ENCODE measurements around the gene DCC.

Gene DCC

DNA sequence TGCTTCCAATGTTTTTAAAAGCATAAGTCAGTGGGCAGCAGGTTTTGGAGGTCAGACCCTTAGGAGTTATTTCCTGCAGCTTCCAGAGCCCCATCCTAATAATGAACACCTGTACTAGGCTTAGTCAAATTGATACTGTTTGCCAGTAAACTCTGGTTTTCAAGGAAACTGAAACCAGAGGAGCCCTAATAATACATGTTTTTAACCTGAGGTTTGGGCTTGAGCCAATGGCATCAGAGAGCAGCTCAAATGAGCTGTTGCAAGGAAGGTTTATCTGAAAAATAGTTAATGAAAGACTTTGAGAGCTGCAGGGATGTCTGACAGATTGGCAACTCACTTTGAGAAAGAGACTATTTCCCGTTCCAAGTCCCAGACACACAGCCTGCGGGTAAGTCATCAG, 54.6 kb downstream of the DCC start:
- Histone ChIP-seq H3K4me3 (ENCODE audit: low read length) (no peak overlapping the region), H3K36me3 (ENCODE audit: control insufficient read depth, insufficient read depth, low read length, severe bottlenecking) (no peaks in the 10 kb centered on the region), H3K9ac (ENCODE audit: low read length) (no peak overlapping the region), H3K9me3 (ENCODE audit: control insufficient read depth, low read length) (no peaks in the 10 kb centered on the region), H3K27me3 (replicated peaks; ENCODE audit: control insufficient read depth, insufficient read depth, low read length) (no peaks in the 10 kb centered on the region), H3K4me1 (ENCODE audit: control insufficient read depth, insufficient read depth, low read length) (no peaks in the 10 kb centered on the region)
- DNase-seq (ENCODE audit: low read depth): no peak

DNA sequence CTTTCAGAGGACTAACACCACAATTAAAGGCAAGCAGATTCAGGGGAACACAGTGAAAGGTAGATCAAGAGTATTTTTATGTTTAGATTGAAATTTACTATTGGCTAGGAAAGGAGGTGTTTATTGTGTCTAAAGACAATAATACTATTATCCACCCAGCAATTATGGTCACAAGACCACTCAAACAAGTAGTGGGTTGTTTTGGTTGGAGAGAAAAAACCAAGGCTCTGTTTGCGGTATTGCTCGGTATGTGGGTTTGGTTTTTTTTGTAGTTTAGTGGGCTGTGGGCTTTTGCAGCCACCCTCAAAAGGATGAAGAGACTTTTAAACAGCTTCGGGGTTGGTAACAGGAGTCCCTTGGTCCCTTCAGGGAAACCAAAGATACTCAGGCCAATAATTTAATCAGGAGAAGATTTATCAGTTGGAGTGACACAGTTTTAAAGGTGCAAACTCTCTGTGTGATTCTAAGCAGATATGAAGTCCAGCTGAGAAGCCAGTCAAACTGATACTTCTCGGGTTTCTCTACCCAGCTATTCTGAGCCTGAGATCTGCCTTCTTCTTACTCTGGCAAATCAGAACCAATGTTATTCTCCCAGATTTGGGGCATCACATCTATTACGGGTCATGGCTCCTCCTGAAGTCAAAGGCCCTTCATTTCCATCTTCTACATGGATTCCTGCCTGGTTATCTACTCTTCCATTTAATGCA, 55.3 kb downstream of the DCC start:
- Histone ChIP-seq H3K27me3 (replicated peaks; ENCODE audit: control insufficient read depth, insufficient read depth, low read length) (no peaks in the 10 kb centered on the region), H3K4me1 (ENCODE audit: control insufficient read depth, insufficient read depth, low read length) (no peaks in the 10 kb centered on the region), H3K9me3 (ENCODE audit: control insufficient read depth, low read length) (no peaks in the 10 kb centered on the region), H3K4me3 (ENCODE audit: low read length) (no peak overlapping the region), H3K9ac (ENCODE audit: low read length) (no peak overlapping the region), H3K36me3 (ENCODE audit: control insufficient read depth, insufficient read depth, low read length, severe bottlenecking) (no peaks in the 10 kb centered on the region)
- no peak for DNase-seq (ENCODE audit: low read depth)

DNA sequence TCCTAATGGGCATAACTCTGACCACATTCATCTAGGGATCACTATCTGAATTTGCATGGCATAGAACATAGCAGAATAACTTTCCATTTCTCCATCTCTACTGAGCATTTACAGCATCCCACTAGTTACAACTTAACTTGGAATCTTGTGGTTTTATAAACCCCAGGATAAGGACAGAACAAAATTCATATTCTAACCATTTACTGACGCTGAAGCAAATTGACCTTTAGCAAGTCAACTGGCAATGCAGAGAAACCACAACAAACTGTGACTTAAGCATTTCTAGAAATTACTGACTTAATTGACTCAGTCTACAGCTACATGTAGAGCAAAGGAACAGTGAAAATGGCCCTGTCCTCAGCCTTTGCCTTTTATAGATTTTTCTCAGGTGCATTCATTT, 61.2 kb downstream of the DCC start:
- no peak for DNase-seq (ENCODE audit: low read depth)
- Histone ChIP-seq H3K36me3 (ENCODE audit: control insufficient read depth, insufficient read depth, low read length, severe bottlenecking) (no peaks in the 10 kb centered on the region), H3K4me3 (ENCODE audit: low read length) (no peak overlapping the region), H3K9ac (ENCODE audit: low read length) (no peak overlapping the region), H3K27me3 (replicated peaks; ENCODE audit: control insufficient read depth, insufficient read depth, low read length) (no peaks in the 10 kb centered on the region), H3K4me1 (ENCODE audit: control insufficient read depth, insufficient read depth, low read length) (no peaks in the 10 kb centered on the region), H3K9me3 (ENCODE audit: control insufficient read depth, low read length) (no peaks in the 10 kb centered on the region)

DNA sequence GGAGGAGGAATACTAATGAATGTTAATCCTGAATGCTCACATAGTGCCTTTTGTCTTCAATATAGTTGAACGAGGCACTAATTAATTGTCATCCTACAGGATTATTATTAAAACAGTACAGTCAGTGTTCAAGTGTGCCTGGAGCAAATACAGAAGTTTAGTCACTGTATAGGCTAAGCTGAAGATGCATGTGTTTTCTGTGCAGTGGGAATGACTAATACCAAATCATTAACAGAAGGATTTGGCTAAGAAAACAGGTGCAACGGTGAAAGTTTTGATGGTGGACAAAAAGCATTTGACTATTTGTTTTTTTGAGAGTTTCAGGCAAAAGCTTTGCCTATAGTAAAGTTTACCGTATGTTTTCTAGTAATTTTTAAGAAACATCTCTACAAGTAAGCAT, 62.8 kb downstream of the DCC start:
- H3K9ac ChIP-seq (ENCODE audit: low read length): no peak overlapping the region
- no peaks in the 10 kb centered on the region for H3K36me3 ChIP-seq (ENCODE audit: control insufficient read depth, insufficient read depth, low read length, severe bottlenecking)
- DNase-seq (ENCODE audit: low read depth): no peak
- H3K4me3 ChIP-seq (ENCODE audit: low read length): no peak overlapping the region
- H3K9me3 ChIP-seq (ENCODE audit: control insufficient read depth, low read length): no peaks in the 10 kb centered on the region
- no peaks in the 10 kb centered on the region for H3K4me1 ChIP-seq (ENCODE audit: control insufficient read depth, insufficient read depth, low read length)
- H3K27me3 ChIP-seq (replicated peaks; ENCODE audit: control insufficient read depth, insufficient read depth, low read length): no peaks in the 10 kb centered on the region

DNA sequence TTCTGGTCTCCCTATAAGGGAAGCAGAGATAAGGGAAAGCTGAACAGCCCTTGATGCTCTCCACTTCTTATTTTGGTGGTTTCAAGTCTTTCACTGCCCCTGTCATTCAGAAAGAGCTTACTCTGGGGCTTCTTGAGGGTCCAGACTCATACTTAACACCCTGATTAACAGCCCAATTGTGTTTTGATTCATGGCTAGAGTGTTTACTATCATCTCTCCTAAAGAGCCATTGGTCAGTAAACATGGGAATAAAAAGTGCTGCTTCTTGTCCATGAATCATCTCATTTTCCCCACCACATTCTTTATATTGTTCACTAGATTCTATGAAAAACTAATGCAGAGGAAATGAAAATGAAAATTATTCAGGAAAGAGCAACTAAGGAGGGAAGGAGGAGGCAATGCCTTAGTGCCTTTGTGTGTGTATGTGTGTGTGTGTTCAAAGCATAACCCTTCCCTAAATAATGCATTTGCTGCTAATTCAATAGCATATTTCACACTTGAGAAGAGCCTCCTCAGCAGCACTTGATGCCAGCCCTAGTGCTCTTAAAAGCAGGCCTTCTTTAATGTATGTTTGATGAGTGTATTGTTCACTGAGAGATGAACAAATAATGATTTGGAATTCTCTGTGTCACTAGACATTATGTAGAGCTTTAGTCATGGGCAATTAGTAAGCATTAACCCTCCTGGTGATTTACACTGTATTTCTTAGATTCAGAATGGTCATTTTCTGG, 63.5 kb downstream of the DCC start:
- Histone ChIP-seq H3K27me3 (replicated peaks; ENCODE audit: control insufficient read depth, insufficient read depth, low read length) (no peaks in the 10 kb centered on the region), H3K4me1 (ENCODE audit: control insufficient read depth, insufficient read depth, low read length) (no peaks in the 10 kb centered on the region), H3K9me3 (ENCODE audit: control insufficient read depth, low read length) (no peaks in the 10 kb centered on the region), H3K9ac (ENCODE audit: low read length) (no peak overlapping the region), H3K36me3 (ENCODE audit: control insufficient read depth, insufficient read depth, low read length, severe bottlenecking) (no peaks in the 10 kb centered on the region), H3K4me3 (ENCODE audit: low read length) (no peak overlapping the region)
- DNase-seq (ENCODE audit: low read depth): no peak

DNA sequence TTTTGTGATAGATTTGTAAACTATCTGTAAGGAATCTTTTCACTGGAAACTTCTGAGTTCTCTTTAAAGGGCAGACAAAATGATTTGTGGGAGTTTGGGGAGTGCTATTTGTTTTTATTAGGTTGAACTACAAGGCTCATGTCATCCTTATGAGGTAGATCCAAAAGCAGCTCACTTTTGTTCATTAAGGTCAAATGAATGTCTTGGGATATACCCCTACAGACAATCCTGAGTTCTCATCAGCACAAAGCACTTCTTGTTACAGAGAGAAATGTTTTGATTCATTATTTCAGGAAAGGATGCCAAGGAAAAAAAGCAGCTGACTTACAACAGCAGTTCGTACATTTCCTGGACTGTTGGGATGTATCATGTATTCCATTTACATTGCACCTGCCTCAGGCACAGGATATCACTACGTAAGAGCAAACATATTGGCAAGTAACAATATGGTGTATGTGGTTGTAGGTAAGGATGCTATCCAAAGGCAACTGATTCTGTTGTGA, 68.9 kb downstream of the DCC start:
- H3K27me3 ChIP-seq (replicated peaks; ENCODE audit: control insufficient read depth, insufficient read depth, low read length): no peaks in the 10 kb centered on the region
- no peaks in the 10 kb centered on the region for H3K4me1 ChIP-seq (ENCODE audit: control insufficient read depth, insufficient read depth, low read length)
- no peaks in the 10 kb centered on the region for H3K36me3 ChIP-seq (ENCODE audit: control insufficient read depth, insufficient read depth, low read length, severe bottlenecking)
- H3K9ac ChIP-seq (ENCODE audit: low read length): no peak overlapping the region
- DNase-seq (ENCODE audit: low read depth): no peak
- no peaks in the 10 kb centered on the region for H3K9me3 ChIP-seq (ENCODE audit: control insufficient read depth, low read length)
- no peak overlapping the region for H3K4me3 ChIP-seq (ENCODE audit: low read length)

DNA sequence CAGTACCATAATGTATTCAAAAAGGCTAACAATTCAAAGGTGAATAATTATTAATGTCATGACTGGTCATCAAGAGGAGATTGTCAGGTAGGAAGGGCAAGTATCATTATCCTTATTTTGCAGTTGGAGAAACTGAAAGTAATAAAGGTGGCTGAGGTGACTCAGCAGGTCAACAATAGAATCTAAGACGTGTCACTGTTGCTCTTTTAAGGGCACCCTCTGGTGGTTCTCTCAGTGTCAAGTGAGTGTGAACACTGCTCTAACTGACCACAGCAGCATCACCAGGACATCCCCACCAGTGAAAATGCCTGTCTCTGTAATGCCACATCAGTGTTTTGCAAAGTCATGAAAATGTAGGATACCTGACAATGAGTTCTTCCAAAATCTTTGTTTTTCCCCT, 69.7 kb downstream of the DCC start:
- H3K4me3 ChIP-seq (ENCODE audit: low read length): no peak overlapping the region
- H3K4me1 ChIP-seq (ENCODE audit: control insufficient read depth, insufficient read depth, low read length): no peaks in the 10 kb centered on the region
- no peaks in the 10 kb centered on the region for H3K27me3 ChIP-seq (replicated peaks; ENCODE audit: control insufficient read depth, insufficient read depth, low read length)
- DNase-seq (ENCODE audit: low read depth): no peak
- H3K9ac ChIP-seq (ENCODE audit: low read length): no peak overlapping the region
- no peaks in the 10 kb centered on the region for H3K36me3 ChIP-seq (ENCODE audit: control insufficient read depth, insufficient read depth, low read length, severe bottlenecking)
- H3K9me3 ChIP-seq (ENCODE audit: control insufficient read depth, low read length): no peaks in the 10 kb centered on the region

DNA sequence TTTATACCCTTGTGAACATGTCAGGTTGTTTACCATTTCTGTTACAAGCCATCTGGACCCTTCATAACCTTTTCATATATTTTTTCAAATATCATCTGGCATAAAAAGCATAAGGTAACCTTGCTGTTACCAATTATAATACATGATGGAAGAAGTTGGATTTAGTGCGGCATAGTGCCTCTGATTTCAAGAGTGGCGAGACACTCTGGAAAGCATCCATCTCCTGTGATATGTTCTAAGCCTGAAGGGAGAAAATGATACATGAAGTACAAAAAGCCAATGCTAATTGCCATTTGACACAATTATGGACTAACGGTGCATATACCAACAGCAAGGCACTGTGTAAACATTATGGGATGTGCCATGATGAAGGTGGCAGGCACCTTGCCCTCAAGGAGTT, 75.1 kb downstream of the DCC start:
- DNase-seq (ENCODE audit: low read depth): no peak
- Histone ChIP-seq H3K9ac (ENCODE audit: low read length) (no peak overlapping the region), H3K4me1 (ENCODE audit: control insufficient read depth, insufficient read depth, low read length) (no peaks in the 10 kb centered on the region), H3K27me3 (replicated peaks; ENCODE audit: control insufficient read depth, insufficient read depth, low read length) (no peaks in the 10 kb centered on the region), H3K36me3 (ENCODE audit: control insufficient read depth, insufficient read depth, low read length, severe bottlenecking) (no peaks in the 10 kb centered on the region), H3K4me3 (ENCODE audit: low read length) (no peak overlapping the region), H3K9me3 (ENCODE audit: control insufficient read depth, low read length) (no peaks in the 10 kb centered on the region)

DNA sequence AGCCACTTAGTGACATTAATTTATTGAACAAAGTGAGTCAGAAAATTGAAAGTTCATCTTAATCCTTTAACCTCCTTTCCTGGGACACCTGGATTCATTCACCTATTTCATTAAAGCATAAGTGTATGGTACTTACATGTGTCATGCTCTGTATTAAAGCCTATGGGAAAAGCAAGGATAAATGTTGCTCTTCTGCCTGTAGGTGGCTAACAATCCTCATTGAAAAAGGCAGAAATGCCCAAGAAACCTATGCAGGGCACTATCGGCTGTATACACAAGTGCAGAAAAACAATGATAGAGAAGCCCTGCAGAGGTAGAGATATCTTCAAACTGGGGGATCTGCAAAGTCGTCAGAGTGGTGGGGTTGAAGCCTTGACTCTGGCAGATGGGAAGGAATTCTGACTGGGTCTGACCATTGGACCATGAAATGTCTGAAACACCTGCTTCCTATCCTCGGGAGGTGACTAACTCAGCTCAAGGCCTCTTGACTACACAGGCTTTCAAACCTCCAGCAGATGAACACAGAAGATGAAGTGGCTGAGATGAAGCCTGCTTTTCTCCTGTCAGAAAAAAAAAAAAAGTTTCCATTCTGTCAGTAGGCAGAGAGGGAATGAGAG, 83.1 kb downstream of the DCC start:
- no peaks in the 10 kb centered on the region for H3K4me1 ChIP-seq (ENCODE audit: control insufficient read depth, insufficient read depth, low read length)
- peak; percentile 7 for DNase-seq (ENCODE audit: low read depth)
- no peak overlapping the region for H3K4me3 ChIP-seq (ENCODE audit: low read length)
- no peak overlapping the region for H3K9ac ChIP-seq (ENCODE audit: low read length)
- no peaks in the 10 kb centered on the region for H3K27me3 ChIP-seq (replicated peaks; ENCODE audit: control insufficient read depth, insufficient read depth, low read length)
- no peaks in the 10 kb centered on the region for H3K36me3 ChIP-seq (ENCODE audit: control insufficient read depth, insufficient read depth, low read length, severe bottlenecking)
- H3K9me3 ChIP-seq (ENCODE audit: control insufficient read depth, low read length): no peaks in the 10 kb centered on the region

DNA sequence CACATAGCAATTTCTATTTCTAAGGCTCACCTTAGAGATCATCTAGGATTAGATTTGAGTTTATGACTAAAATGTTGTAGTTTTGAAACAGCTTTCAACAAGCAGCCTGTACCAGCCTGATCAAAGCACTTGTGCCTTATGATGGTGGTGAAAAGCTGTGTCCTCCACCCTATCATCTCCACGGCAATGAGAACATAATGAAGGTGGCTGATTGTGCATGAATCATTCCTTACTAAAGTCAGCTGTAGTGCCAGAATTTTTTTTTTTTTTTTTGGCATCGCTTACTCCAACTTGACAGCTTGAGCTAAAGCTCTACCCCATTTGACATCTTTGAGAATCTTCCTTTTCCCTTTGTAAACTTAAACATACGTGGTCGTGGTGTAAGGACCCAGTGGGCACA, 86.0 kb downstream of the DCC start:
- Histone ChIP-seq H3K27me3 (replicated peaks; ENCODE audit: control insufficient read depth, insufficient read depth, low read length) (no peaks in the 10 kb centered on the region), H3K4me1 (ENCODE audit: control insufficient read depth, insufficient read depth, low read length) (no peaks in the 10 kb centered on the region), H3K9me3 (ENCODE audit: control insufficient read depth, low read length) (no peaks in the 10 kb centered on the region), H3K4me3 (ENCODE audit: low read length) (no peak overlapping the region), H3K9ac (ENCODE audit: low read length) (no peak overlapping the region), H3K36me3 (ENCODE audit: control insufficient read depth, insufficient read depth, low read length, severe bottlenecking) (no peaks in the 10 kb centered on the region)
- DNase-seq (ENCODE audit: low read depth): no peak

DNA sequence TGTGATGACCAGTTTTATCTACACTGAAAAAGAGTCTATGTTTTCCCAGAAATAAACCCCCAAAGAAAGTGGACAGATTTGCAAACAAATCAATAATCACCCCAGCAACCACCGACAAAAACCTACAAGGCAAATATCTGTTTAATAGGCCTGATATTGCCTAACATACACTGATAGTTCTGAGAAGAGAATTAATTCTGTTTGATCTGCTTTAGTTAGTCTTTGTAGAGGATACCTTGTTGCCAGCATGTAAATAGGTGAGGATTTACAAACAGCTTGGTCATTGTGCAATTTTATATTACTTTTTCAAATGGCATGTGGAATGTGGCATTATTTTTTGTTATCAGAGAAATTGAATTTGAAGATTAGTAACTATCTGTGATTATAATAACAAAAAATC, 86.5 kb downstream of the DCC start:
- no peaks in the 10 kb centered on the region for H3K36me3 ChIP-seq (ENCODE audit: control insufficient read depth, insufficient read depth, low read length, severe bottlenecking)
- H3K4me1 ChIP-seq (ENCODE audit: control insufficient read depth, insufficient read depth, low read length): no peaks in the 10 kb centered on the region
- H3K27me3 ChIP-seq (replicated peaks; ENCODE audit: control insufficient read depth, insufficient read depth, low read length): no peaks in the 10 kb centered on the region
- H3K4me3 ChIP-seq (ENCODE audit: low read length): no peak overlapping the region
- H3K9ac ChIP-seq (ENCODE audit: low read length): no peak overlapping the region
- H3K9me3 ChIP-seq (ENCODE audit: control insufficient read depth, low read length): no peaks in the 10 kb centered on the region
- DNase-seq (ENCODE audit: low read depth): no peak

Data from adipocyte (in vitro differentiated cells).